ENCODE data around the gene SNX20. TPM values are rescaled to one million over a fixed set of nuclear protein-coding genes. Genes with fewer than 3 reads are reported as not detected.

SNX20 gene, protein sequence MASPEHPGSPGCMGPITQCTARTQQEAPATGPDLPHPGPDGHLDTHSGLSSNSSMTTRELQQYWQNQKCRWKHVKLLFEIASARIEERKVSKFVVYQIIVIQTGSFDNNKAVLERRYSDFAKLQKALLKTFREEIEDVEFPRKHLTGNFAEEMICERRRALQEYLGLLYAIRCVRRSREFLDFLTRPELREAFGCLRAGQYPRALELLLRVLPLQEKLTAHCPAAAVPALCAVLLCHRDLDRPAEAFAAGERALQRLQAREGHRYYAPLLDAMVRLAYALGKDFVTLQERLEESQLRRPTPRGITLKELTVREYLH
- not detected in 2 replicates for total RNA-seq

DNA sequence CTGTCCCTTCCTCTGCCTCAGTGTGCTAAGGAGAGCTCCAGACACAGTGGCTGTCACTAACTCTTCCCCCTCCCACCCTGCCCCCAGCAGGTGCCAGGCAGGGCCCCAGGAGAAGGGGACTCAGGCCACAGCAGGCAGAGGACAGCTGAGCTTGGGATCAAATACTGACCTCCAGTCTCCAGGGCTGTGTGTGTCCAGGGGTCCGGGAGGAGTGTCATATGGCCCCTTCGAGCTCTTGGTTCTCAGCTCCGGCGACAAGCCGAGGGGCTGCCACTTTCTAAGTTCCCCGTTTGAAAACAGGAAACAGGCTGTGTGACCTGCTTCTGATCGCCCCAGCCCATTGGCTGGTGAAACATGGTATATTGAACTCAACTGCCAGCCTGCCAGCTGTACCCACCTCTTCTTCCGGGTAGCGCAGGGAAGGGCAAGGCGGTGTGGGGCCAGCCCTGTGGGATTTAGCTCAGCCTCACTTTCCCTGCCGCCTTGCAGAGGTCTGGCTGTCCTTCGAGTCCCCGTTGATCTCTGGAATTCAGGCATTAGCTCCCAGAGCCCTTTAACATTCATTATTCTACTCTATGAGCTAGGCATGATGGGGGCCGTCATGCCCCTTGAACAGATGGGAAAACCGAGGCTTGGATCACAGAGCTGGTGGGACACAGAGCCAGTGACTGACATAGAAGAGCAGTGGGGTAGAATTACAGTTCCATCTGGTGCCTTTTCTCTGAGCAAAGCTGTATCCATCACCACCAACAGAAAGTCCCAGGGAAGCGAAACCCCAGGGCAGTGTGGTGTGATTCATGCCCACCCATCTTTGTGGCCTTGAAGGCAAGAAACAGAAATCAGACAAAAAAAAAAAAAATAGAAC is at the start of gene SNX20:
SNX20 (minus strand) TSS at position 292 of the 865 bp plus-strand sequence. CDS start 3,786 bp downstream, outside the sequence.

DNA sequence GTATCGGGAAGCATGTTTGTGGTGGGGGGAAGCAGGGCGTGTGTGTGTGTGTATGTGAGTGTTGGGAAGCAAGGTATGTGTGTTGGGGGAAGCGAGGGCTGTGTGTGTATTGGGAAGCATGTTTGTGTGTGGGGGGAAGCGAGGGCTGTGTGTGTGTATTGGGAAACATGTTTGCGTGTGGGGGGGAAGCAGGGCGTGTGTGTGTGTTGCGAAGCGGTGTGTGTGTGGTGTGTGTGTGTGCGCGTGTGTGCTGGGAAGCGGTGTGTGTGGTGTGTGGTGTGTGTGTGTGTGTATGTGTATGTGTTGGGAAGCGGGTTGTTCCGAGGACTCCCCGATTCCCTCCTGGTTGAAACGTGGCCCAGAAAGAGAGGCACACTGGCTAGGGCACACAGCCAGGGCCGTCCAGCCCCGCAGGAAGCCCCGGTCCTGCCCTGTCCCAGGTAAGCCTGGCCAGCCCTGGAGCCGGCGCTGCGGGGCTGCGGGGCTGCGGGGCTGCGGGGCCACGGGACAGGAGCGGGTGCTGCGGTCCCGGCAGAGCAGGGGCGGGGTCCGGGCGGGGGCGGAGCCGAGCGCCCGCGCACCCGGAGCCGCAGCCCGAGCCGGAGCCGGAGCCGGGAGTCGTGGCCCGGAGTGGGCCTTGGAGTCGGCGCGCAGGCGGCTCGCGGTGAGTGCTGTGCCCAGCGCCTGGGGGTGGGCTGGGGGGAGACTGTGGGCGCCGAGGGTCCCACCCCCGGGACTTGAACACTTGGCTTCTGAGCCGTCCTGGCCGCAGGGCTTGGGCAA is 12.1 kb upstream of the SNX20 start, which contains the start of gene NOD2:
NOD2 (plus strand) TSS at position 608 of the 783 bp plus-strand sequence. CDS start 5,890 bp downstream, outside the sequence.

Other genes with a start within 250 kb of the SNX20 start
- gene NKD1, start 132.9 kb downstream of the SNX20 start, total RNA-seq, result under 0.01 TPM in 2 replicates
- under 0.01 and 0.66 TPM in 2 replicates for gene NOD2, start 12.3 kb upstream of the SNX20 start, total RNA-seq
- gene CYLD, start 60.8 kb upstream of the SNX20 start, total RNA-seq, result 54.1 and 56.1 TPM in 2 replicates

All from smooth muscle cell of trachea (primary cell).